Posterior cingulate gyrus (tissue), 11 donors: ENCODE data around the gene PANK4.

Source experiments
- DNase-seq, 10 donors: peaks; one replicate each; pipeline versions ENCODE4 v3.0.0 to v3.0.0-alpha.2; 2020 to 2021; ENCODE audit warnings: mixed read lengths in 3 of 10
- intact Hi-C: fragments of 100-400 bp; cut with DNase I; formaldehyde crosslinking; loops from one replicate; pipeline ENCODE4 v1.15.1; 2023

The PANK4 gene

DNA sequence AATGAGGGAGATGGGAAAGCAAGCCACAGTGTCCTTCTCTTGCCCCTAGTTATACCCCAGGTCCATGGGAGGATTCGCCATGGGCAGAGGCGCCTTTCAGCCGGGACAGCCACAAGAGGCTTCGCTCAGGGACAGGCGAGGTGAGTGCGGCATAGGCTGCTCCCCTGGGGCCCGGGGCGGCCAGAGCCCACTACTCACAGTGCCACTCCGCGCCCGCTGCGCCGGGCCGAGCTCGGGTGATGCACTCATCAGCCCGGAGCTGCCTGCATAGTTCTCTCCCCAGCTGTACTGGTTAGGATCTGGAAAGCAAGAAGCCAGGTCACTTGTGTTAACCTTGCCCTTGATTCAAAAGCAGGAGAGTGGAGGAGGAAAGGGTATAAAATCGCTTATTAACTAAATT, 8.4 kb downstream of the PANK4 start:
- intact Hi-C loops: no loop called here
- no peak for DNase-seq

DNA sequence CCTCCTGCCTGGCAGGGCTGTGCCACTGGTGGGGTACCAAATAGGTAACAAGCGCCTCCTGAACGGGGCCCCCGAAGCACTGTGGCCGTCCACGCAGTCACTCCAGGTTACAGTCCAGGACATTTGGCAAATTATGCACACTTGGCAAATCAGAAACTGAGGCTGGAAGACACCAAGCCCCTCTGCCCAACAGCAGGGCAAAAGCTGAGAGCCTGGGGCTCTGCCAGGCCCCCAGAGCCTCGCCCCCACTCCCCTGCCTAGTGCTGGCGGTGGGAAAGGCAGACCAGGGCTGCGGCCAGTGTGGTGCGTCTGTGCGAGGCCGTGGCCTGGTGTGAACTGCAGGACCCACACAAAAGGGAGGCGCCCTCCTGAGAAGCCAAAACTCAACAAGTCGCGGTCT, 9.4 kb downstream of the PANK4 start:
- intact Hi-C loops: no loop called here
- DNase-seq: no peak

DNA sequence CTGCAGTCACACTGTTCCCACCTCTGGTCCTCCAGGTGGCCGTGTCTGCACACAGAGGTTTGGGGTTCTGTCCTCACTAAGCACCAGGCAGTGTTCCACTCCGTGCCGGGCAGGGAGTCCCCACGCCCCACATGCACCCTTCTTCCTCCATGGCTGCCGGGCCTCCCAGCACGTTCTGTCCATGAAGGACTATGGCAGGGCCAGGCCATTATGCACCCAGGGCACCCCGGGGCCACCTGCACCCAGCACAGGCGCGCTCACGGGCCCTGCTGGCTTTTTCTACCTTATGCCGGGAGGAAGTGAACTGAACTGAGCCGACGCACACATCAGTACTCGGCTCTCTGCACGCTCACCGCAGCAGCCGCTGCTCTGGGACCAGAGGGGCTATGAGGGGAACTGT, 10.3 kb downstream of the PANK4 start:
- no peak for DNase-seq
- intact Hi-C loops: no loop called here

DNA sequence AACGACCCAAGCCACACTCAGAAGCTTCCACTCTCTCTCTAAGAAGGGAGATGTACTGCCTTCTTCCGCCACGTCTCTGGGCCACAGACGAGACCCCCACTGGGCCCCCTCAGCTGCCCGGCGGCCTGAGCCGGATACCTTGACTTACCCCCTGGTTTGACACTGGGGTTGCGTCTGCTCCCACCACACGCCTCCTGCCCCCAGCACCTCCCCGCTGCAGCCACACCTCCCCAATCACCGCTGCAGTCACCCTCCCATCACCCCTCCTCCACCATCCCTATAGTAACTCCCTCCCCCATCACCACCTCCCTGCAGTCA, 10.7 kb downstream of the PANK4 start:
- intact Hi-C loops: no loop called here
- DNase-seq: no peak

DNA sequence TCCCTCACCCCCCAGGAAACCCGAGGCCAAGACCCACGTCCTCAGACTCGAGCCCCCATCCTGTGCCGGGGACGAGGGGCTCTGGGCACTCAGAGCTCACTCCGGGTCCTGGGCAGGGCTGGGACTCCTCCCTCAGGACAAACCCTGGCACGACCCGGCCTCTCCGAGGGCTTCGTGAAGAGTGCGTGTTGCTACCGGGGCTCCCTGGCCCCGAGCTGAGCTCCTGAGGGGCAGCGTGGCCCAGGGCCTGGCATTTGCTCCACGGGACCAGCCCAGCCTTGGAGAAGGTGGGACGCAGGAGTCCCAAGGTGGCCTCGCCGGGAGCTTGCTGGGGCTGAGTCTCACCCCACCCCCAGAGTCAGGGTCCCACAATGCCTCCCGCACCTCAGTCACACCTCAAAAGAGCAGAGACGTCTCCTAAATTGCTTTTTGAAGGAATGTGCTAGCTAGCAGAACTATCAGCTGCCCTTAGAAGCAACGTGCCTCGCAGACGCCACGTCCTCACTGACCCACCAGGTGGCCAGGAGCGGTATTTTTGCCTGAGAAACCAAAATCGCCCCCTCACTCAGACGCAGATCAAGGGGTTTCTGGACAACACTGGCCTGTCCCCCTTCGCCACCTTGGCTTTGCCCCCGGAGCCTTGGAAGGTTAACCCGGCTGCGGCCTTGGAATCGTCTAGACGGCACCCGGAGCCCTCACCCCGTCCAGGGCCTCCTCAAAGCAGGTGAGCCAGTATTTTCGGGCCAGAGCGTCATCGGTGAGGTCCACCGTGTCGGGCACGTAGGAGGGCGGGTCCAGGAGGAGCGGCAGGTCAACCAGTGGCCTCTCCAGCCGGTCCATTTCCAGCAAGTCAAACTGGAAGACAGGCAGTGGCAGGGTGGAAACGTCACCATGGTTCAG, 11.3 kb downstream of the PANK4 start:
- no peak for DNase-seq
- intact Hi-C loops: no loop called here

DNA sequence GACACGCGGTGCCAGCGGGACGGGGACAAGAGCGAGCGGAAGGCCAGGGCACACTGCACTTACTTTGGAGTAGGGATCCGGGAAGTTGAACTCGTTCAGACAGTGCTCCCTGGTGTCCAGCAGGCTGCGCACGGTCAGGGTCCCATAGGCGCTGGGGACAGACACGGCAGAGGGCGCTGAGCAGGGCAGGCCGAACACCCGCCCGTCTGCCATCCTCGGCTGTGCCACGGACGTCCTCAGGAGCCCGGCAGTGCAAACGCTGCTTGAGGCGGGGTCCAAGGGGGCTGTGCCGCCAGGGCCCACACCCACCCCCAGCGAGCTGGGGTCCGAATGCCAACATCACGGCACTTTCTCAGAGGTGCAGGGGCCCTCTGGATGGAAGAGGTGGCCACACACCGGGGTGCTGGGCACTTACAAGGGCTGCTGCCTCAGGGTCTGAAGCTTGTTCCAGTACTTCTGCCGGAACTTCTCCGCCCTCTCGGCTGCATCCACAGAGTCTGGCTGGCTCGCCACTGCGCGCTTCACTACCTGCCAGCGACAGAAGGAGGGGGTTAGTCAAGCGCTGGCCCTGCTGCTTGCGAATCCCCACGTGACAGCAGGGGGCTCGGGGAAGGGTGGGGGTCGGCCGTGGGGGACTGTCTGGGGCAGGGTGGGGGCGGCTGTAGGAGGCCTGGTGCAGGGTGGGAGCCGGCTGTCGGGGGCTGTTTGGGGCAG, 12.3 kb downstream of the PANK4 start:
- intact Hi-C loops: no loop called here
- no peak for DNase-seq

DNA sequence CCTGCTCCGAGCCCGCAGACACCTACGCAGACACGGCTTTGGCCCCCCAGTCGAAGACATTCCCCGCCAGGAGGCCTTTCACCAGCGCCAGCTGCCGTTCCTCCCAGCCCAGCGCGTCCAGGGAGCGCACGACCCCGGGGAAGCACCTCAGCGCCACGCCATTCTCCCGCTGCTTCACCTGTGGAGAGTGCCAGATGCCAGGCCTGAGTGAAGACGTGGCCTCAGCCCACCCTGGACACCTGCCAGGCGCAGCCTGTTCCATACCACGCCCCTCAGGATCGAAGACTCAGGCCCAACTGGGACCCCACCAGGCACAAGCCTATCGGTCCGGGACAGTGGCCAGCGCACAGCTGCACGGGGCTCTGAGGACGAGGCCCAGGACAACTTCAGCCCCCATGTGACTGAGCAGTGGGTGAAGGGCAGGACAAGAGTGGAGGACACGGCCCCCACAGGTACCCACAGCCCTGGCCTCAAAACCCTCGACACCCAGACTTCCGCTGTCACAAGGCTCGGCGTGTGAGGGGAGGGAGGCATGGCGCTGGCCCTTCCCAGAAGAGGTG, 13.5 kb downstream of the PANK4 start:
- DNase-seq: no peak
- intact Hi-C loops: no loop called here

DNA sequence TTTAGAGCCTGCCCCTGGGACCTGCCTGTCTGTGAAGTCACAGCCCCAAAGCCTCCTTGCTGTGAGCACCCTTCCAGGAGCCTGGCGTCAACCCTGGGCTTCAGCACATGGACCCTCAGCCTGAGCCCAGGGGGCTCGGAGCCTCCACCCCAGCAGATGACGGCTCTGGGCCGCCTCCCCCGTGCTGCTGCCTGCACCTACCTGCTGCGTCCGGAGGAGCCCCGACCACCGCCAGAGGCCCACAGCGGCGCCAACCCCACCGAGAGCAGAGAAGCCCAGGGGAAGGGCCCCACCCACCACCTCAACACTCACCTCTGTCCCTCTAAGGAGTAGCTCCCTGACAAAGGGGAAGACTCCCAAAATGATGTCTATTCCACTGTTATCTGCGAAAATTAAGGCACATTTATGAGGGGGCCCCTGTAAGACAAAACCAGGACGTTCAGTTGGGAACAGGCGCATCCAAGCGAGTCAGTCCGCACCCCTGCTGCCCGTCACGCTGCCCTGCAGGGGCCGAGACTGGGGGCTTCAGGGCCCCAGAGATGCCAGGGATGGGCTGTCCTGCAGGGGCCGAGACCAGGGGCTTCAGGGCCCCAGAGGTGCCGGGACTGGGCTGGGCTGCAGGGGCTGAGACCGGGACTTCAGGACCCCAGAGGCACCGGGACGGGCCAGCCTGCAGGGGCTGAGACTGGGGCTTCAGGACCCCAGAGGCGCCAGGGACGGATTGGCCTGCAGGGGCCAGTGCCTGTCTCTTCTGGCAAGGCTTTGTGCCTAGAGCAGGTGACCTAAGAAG, 15.8 kb downstream of the PANK4 start:
- DNase-seq: no peak
- intact Hi-C loops: no loop called here

DNA sequence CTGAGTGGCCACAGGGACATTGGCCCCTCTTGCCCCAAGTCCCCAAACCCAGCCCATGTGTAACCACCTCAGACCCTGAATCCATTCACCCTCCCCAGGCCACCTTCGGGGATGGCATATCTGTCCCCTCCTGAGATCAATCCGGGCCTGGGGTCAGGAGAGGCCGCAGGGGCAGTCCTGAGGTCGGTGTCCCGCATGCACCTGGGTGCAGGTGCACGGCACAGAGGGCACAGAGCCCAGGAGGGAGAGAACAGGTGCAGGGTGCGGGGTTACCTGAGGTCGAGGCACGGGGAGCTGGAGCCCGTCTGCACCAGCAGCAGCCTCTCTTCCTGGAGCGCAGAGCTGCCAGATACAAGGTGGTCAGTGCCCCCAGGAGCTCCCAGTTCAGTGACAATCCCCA, 16.8 kb downstream of the PANK4 start:
- intact Hi-C loops: no loop called here

DNA sequence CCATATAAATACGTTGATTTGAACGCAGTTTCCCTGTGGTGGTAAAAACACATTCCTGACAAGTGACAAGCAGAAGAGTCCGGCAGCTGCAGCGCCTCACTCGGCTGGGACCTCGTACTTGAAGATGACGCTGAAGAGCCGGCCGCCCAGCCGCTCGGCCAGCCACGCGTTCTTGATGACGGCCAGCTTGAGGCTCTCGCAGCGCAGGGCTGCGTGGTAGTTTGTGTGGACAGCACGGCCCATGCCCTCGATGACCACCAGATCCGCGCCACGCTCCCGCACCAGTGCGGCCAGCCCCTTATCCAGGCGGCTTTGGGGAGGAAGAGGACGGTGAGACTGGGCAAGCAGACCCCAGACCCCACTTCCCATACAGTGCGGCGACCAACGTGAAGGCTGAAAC, 17.6 kb downstream of the PANK4 start:
- no peak for DNase-seq
- intact Hi-C loops: no loop called here

More for the DNA sequence above, 16.8 kb downstream of the PANK4 start:
- DNase-seq: no peak

DNA sequence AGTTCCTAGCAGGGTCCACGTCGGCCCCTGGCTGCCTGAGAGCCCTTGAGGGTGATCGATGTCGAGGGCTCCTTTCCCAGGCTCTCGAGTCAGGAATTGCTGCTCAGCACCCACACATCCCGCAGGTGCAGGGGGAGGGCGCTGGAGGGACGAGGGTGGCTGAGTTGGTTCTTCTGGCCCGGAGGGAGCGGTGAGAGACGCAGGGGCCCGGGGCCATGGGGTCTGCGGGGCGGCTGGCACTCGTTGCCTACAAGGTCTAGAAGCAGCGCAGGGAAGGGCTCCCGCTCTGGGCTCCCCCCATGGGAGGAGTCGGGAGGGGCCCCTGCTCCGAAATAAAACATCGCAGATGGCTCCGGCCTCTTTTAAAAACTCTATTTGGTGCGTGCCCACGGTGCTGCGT, 18.2 kb downstream of the PANK4 start:
- intact Hi-C loops: no loop called here
- no peak for DNase-seq

DNA sequence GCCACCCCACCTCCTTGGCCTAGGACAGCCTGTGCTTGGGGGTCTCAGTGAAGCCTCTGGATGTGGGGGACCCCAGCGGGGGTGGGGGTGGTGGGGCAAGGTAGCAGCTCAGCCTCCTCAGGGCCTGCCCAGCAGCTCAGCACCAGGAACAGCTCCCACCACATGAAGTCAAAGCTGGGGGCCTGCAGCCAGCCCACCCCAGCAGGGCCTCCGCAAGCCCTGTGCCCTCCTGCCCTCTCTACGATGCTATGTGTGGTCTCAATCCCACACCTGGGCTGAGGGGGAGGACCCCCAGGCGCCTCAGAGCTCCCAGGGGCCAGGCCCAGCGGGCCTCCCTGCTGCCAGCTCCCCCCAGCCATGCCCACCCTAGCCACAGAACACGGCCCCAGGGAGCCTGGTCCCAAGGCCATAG, 18.6 kb downstream of the PANK4 start:
- no peak for DNase-seq
- intact Hi-C loops: no loop called here

DNA sequence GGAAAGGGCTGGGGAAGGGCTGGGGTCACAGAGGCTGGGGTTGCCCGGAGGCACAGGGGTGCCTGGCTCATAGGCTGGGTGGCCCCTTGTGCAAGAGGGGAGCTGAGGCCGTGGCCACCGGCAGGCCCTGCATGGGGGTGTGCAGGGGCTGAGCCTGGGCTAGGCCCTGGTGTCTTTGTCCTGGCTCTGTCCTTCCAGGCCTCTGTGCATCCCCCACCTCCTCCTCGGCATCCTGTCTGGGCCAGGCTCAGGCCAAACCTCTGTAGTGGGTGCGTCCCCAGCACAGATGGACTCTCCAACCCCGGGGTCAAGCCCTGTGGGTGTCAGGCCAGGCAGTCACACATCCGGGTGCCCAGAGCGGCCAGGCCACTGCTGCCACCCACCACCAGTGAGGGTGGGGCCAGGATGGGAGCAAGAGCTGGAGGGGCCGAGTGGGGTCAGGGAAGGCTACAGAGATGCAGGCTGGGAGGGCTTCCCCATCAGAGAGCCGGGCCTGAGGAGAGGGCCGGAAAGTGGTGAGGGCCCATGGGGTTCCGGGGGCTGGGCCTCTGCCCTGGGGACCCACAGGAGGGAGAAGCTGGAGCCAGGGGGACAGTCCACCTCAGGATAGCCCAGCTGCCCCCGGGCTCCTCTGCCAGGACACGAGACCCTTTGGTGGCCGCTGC, 19.4 kb downstream of the PANK4 start:
- no peak for DNase-seq
- intact Hi-C loops: no loop called here

DNA sequence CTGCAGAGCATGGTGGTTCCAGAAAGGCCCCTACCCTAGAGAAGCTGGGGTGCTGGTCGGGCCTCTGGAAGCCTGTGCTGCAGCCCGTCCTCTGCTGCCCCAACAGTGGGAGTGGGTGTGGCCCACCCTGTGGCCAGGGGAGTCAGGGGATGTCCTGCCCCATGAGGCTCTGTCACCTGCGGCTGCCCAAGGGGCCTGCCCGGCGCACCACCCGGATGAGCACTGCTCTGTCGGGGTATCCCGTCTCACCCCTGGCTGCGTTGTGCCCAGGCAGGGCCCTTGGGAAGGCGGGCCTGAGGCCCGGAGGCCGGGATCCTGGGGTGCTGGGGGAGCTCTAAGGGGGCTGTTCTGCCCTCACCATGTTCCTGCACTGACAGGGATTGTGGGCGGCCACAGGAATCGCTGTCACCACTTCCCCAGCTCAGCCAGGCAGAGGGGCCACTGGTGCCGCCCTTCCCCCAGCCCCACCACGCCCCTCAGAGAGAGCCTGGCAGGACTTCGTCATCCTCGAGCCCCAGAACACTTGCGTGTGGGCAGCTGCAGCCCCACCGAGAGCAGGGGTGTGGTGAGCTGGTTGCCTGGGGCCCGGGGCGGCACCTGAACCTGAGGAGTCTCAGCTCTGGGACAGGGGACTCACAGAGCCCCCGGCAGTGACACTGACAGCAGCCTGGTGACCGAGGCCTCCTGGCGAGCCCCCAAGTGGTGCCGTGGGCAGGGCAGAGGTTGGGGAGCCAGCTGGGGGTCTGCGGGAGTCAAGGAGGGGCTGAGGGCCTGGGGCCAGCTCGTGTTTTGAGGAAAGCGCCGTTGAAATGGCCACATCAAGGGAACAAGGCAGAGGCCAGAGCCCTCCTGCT, 20.2 kb downstream of the PANK4 start:
- no peak for DNase-seq
- intact Hi-C loops: no loop called here

DNA sequence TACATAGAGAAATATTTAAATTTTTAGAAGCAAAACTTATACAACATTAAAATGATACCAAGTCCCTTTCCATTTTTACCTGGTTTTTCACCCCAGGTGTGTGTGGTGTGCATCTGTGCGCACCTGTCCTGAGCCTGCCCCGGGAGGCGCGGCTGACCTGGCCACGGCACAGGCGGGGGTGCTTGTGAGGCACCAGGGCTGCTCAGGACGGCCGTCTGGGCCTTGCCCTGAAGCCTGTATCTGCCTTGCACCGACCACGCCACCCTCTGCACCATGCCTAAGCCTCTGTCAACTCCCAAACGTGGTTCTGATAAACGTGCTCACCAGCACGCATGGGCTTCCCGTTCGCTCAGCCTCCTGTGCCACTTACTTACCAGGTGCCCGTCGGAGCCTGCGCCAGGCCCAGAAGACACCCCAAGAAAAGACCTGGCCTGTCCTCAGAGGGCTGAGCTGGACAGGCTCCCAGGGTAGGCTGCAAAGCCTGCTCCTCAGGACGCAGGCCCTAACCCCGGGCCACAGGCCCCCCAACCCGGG, 20.9 kb downstream of the PANK4 start:
- intact Hi-C loops: no loop called here
- no peak for DNase-seq

DNA sequence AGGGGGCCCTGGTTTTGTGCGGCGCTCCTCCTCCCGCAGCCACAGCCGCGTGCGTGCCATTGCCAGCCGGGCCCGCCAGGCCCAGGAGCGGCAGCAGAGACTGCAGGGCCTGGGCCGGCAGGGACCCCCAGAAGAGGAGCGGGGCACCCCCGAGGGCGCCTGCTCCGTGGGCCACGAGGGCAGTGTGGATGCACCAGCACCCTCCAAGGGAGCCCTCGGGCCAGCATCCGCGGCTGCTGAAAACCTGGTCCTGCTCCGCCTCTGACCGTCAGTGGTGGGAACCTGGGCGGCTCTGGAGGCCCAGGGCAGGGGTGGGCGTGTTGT, 21.5 kb downstream of the PANK4 start:
- intact Hi-C loops: no loop called here

DNA sequence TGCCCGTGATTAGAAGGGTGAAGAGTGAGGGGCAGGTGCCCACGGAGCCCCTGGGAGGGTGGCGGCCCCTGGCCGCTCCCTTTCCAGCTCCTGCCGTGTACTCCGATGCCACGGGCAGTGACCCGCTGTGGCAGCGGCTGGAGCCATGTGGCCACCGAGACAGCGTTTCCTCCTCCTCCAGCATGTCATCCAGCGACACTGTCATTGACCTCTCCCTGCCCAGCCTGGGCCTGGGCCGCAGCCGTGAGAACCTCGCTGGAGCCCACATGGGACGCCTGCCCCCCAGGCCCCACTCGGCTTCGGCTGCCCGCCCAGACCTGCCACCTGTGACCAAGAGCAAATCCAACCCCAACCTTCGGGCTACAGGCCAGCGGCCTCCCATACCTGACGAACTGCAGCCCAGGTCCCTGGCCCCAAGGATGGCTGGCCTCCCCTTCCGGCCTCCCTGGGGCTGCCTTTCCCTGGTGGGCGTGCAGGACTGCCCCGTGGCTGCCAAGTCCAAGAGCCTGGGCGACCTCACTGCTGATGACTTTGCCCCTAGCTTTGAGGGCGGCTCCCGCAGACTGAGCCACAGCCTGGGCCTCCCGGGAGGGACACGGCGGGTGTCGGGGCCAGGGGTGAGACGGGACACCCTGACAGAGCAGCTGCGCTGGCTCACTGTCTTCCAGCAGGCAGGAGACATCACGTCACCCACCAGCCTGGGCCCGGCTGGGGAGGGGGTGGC, 22.0 kb downstream of the PANK4 start:
- intact Hi-C loops: no loop called here
- DNase-seq: no peak

More for the DNA sequence above, 21.5 kb downstream of the PANK4 start:
- no peak for DNase-seq

DNA sequence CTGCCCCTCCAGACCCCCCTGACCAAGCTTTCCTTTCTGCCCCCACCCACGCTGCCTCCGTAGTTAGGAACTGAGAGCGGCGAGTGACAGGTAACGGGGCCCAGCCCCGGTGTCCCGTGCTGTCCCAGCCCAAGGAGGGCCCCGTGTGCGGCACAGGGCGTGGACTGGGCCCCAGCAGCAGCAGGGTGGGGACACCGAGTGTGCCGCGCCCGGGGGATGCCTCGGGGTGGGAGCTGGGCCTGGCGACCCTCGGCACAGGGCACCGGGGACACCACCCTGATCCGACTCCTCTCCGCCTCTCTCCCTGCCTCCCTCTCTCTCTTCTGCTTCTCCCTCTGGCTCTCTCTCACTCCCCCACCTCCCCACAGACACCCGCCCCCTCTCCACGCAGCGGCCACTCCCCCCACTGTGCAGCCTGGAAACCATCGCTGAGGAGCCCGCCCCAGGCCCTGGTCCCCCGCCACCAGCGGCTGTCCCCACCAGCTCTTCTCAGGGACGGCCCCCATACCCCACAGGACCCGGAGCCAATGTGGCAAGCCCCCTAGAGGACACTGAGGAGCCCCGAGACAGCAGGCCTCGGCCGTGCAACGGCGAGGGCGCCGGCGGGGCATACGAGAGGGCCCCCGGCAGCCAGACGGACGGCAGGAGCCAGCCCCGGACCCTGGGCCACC, 22.7 kb downstream of the PANK4 start:
- intact Hi-C loops: no loop called here
- DNase-seq: no peak
